PC-9 (cell line): ENCODE results near the gene ZBBX.

Experiments
- CTCF ChIP-seq: fragments of 200-600 bp; sonication (generic); conservative IDR thresholded peaks from 2 replicates; pipeline ENCODE4 v1.6.1; 2017; ENCODE audit warnings: mixed run types, antibody characterized with exemption, mild to moderate bottlenecking, moderate library complexity
- EZH2 ChIP-seq: fragments of 200-600 bp; sonication (generic); IDR thresholded peaks from 2 replicates; pipeline ENCODE4 v1.8.0; 2017; ENCODE audit warnings: antibody characterized with exemption, low read depth

DNA sequence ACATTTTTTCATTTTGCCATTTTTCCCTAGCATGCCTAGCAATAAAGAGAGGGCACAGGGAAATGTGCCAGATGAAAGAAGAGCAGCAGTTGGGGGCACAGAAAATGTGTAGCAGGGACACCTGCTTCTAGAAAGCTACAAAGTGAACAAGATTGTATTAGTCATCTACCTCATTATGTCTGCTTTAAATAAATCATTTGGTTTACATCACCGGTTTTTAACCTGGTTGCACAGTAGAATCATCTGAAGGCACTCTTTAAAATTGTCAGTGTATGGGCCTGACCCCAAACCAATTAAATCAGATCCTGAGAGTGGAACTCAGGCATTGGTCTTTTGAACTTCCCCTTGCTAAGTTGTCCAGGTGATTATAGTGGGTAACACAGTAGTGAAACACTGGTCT, 73.8 kb downstream of the ZBBX start:
- TF ChIP-seq CTCF (no peak), EZH2 (no peak)
